ENCODE results near the gene TTLL4. TPM values are rescaled to one million over a fixed set of nuclear protein-coding genes. Genes with fewer than 3 reads are reported as not detected.

TTLL4 gene
- total RNA-seq, 1 experiment from 2014 or later = 57.1 TPM

DNA sequence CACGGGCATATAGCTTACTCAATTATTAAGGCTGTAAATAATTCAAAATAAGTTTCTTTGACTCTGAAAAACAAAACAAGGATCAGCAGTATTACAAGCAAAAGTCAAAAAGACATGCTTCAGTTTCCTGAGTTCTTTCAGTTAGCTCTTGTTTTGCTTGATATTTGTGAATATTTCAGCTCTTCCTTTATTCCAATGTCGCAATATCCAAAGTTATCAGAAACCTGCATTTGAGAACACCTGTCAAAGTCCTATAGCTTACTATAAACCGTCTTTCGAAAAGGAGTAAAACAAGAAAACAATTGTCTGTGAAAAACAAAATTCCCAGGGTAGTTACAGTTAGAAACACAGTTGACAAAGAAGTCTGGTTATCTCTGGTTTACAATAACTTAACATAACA lies 86.1 kb downstream of the TTLL4 start:
- Histone ChIP-seq H3K27me3 (ENCODE audit: insufficient read depth, low read depth) (no peaks in the 10 kb centered on the region), H3F3A (ENCODE audit: insufficient read depth, low read depth) (no peaks in the 10 kb centered on the region), H3K4me1 (replicated peaks; ENCODE audit: insufficient read depth) (no peaks in the 10 kb centered on the region), H3K36me3 (ENCODE audit: low read depth) (no peaks in the 10 kb centered on the region), H3K27ac (no peak overlapping the region), H3K9me2 (ENCODE audit: insufficient read depth) (no peaks in the 10 kb centered on the region), H4K20me1 (ENCODE audit: insufficient read depth) (no peaks in the 10 kb centered on the region), H3K9me3 (ENCODE audit: insufficient read depth, low read depth) (no peaks in the 10 kb centered on the region), H3K79me2 (ENCODE audit: low read depth) (no peaks in the 10 kb centered on the region), H3K4me2 (no peak overlapping the region), H3K4me3 (no peak overlapping the region), H2AFZ (no peak overlapping the region)
- CTCF ChIA-PET = no interaction called here
- POLR2A ChIA-PET (ENCODE audit: unreplicated experiment) = interaction anchor here (0.6 kb wide), 1 partner anchor 45 kb away, joined by 3 read pairs; no protein-coding TSS in a partner anchor
- intact Hi-C loops (cut with micrococcal nuclease; ENCODE audit: unreplicated experiment) = no loop called here
- TF ChIP-seq CTCF (conservative IDR thresholded peaks at IDR 0.05) (no peak), EZH2 (IDR thresholded peaks at IDR 0.05; ENCODE audit: low read depth) (no peak)
- no TSS peak for BruUV-seq (replicated peaks)
- DNase-seq = no peak

DNA sequence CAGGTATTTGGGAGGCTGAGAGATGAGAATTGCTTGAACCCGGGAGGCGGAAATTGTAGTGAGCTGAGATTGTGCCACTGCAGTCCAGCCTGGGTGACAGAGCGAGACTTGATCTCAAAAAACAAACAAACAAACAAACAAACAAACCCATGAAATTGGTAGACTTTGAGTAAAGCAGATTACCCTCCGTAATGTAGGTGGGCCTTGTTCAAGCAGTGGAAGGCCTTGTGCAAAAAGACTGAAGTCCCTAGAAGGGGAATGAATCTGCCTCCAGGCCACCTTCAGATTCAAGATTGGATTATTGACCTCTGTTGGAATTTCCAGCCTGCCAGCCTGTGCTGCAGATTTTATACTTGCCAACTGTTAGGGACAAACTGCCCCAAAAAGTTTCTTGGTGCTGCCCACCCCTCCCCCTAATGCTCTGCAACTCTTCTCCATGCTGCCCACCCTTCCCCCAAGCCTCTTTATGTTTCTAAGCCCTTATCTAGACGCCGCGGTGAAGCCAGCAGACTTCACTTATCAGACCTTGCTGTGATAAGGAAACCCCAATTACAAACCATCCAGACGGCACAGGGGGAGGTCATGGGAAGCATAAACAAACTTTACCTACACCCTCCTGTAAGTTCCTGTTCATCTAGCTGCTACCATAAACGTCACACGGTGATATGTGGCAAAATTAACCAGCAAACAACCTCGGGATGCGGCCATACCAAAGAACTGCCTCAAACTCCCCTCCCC lies 88.3 kb downstream of the TTLL4 start:
- H4K20me1 ChIP-seq (ENCODE audit: insufficient read depth) = no peaks in the 10 kb centered on the region
- no peaks in the 10 kb centered on the region for H3F3A ChIP-seq (ENCODE audit: insufficient read depth, low read depth)
- H3K27me3 ChIP-seq (ENCODE audit: insufficient read depth, low read depth) = no peaks in the 10 kb centered on the region
- no peaks in the 10 kb centered on the region for H3K9me2 ChIP-seq (ENCODE audit: insufficient read depth)
- TF ChIP-seq CTCF (conservative IDR thresholded peaks at IDR 0.05) (no peak), EZH2 (IDR thresholded peaks at IDR 0.05; ENCODE audit: low read depth) (no peak)
- ChIA-PET CTCF (no interaction called here), POLR2A (ENCODE audit: unreplicated experiment) (no interaction called here)
- no peak for DNase-seq
- no peak overlapping the region for H2AFZ ChIP-seq
- H3K4me1 ChIP-seq (replicated peaks; ENCODE audit: insufficient read depth) = no peaks in the 10 kb centered on the region
- H3K79me2 ChIP-seq (ENCODE audit: low read depth) = no peaks in the 10 kb centered on the region
- H3K36me3 ChIP-seq (ENCODE audit: low read depth) = no peaks in the 10 kb centered on the region
- BruUV-seq (replicated peaks) = no TSS peak
- no peak overlapping the region for H3K27ac ChIP-seq
- intact Hi-C loops (cut with micrococcal nuclease; ENCODE audit: unreplicated experiment) = no loop called here
- no peak overlapping the region for H3K4me2 ChIP-seq
- no peaks in the 10 kb centered on the region for H3K9me3 ChIP-seq (ENCODE audit: insufficient read depth, low read depth)
- H3K4me3 ChIP-seq = no peak overlapping the region

DNA sequence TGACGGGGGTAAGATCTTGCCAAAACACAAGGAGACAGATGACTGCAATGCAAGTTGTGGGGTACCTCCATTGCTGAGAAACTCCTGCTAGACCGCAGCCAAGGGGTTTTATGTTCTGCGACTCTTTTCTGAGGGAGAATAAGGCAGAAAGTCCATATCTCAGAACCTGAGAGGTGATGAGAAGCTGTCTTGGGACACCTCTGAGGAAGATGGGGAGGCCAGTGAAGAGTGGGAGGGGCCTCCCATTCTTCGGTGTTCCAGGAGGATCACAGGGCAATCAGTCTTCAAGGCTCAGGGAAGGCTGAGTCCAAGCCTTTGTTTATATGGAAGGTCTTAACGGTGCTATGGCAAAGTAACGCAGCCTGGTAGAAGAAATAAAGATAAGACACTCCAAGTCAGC lies 89.4 kb downstream of the TTLL4 start:
- no peaks in the 10 kb centered on the region for H4K20me1 ChIP-seq (ENCODE audit: insufficient read depth)
- H3F3A ChIP-seq (ENCODE audit: insufficient read depth, low read depth) = no peaks in the 10 kb centered on the region
- no peaks in the 10 kb centered on the region for H3K4me1 ChIP-seq (replicated peaks; ENCODE audit: insufficient read depth)
- H3K79me2 ChIP-seq (ENCODE audit: low read depth) = no peaks in the 10 kb centered on the region
- POLR2A ChIA-PET (ENCODE audit: unreplicated experiment) = no interaction called here
- intact Hi-C loops (cut with micrococcal nuclease; ENCODE audit: unreplicated experiment) = no loop called here
- H3K4me2 ChIP-seq = no peak overlapping the region
- CTCF ChIA-PET = no interaction called here
- no peaks in the 10 kb centered on the region for H3K36me3 ChIP-seq (ENCODE audit: low read depth)
- no peak overlapping the region for H3K27ac ChIP-seq
- H3K9me2 ChIP-seq (ENCODE audit: insufficient read depth) = no peaks in the 10 kb centered on the region
- peaks cover 3% of the 10 kb centered on the region; the same call in 1 of the 2 replicates for H3K9me3 ChIP-seq (ENCODE audit: insufficient read depth, low read depth)
- no TSS peak for BruUV-seq (replicated peaks)
- H2AFZ ChIP-seq = no peak overlapping the region
- H3K27me3 ChIP-seq (ENCODE audit: insufficient read depth, low read depth) = no peaks in the 10 kb centered on the region
- H3K4me3 ChIP-seq = no peak overlapping the region
- TF ChIP-seq CTCF (conservative IDR thresholded peaks at IDR 0.05) (no peak), EZH2 (IDR thresholded peaks at IDR 0.05; ENCODE audit: low read depth) (no peak)
- no peak for DNase-seq
